ENCODE results near the gene SOCS7. TPM values are rescaled to one million over a fixed set of nuclear protein-coding genes. Genes with fewer than 3 reads are reported as not detected.

The SOCS7 gene
- polyA plus RNA-seq, 1 experiment: 5.8 TPM

DNA sequence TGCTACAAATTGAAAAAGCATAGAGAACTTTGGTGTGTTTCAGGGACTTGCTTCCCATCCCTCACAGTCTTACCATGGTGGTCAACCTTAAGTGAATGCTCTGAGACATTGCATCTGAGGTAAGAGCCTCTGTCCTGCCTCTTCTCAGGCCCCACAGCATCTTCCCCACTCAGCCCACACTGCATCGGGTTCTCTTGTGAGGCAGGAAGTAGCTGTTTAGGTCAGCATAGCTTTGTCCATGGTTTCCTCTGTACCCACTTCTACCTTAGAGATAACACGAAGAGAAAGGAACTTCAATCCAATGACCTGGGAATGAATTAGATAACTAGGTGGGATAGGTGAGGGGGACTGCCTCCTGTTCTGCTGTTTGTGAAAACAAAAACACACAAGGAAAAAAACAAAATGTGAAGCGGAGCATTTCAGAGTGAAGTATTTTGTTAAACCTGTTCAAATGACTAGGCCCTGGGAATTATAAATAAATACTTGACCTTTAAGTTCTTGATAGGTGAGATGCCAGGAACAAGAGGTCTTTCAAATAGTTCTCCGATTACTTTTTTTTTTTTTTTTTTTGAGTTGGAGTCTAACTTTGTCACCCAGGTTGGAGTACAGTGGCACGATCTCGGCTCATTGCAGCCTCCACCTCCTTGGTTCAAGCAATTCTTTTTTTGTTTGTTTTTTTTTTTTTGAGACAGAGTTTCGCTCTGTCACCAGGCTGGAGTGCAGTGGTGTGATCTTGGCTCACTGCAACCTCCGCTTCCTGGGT lies 17.7 kb downstream of the SOCS7 start:
- ChIA-PET POLR2A (no interaction called here), CTCF (interaction anchor here (1.1 kb wide), 1 partner anchor 20 kb away, joined by 3 read pairs; no protein-coding TSS in a partner anchor)
- H3K27me3 ChIP-seq (ENCODE audit: control insufficient read depth, insufficient read depth, low read length): no peaks in the 10 kb centered on the region

GRCh38 chr17:38379448-38379847 lies 27.8 kb downstream of the SOCS7 start:
- Histone ChIP-seq H3K27me3 (ENCODE audit: control insufficient read depth, insufficient read depth, low read length) (no peaks in the 10 kb centered on the region), H3K27ac (ENCODE audit: low read depth, low read length) (no peak overlapping the region), H3K4me3 (ENCODE audit: low read depth, low read length) (no peak overlapping the region), H3K9me3 (ENCODE audit: control insufficient read depth, insufficient read depth, low read length) (no peaks in the 10 kb centered on the region)
- ChIA-PET POLR2A (no interaction called here), CTCF (interaction anchor here (0.6 to 1.6 kb wide), 4 partner anchors 30 to 179 kb away, joined by 3 to 5 read pairs (median 4); no protein-coding TSS in a partner anchor)
- DNase-seq (ENCODE audit: low read depth, low spot score): no peak
- no peak for TF ChIP-seq CTCF (IDR thresholded peaks at IDR 0.05; ENCODE audit: low read depth, low read length)

More for the DNA sequence above, 17.7 kb downstream of the SOCS7 start:
- Histone ChIP-seq H3K27ac (ENCODE audit: low read depth, low read length) (no peak overlapping the region), H3K9me3 (ENCODE audit: control insufficient read depth, insufficient read depth, low read length) (no peaks in the 10 kb centered on the region), H3K4me3 (ENCODE audit: low read depth, low read length) (no peak overlapping the region)
- TF ChIP-seq CTCF (IDR thresholded peaks at IDR 0.05; ENCODE audit: low read depth, low read length): no peak
- no peak for DNase-seq (ENCODE audit: low read depth, low spot score)

DNA sequence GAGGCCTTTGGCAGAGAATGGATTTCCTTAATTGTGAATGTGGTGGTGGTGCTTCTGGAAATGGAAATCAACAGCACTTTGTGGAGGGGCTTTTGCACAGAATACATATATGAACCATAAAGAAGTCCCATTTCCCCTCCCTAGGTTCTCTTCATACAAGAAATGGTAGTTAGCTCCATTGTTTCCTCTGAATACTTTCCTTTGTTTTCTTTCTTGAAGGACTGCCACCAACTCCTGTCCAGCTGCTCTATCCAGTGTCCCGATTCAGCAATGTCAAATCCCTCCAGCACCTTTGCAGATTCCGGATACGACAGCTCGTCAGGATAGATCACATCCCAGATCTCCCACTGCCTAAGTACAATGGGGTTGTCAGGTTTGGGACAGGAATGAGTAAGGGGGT lies 43.4 kb downstream of the SOCS7 start:
- POLR2A ChIA-PET: no interaction called here
- CTCF ChIA-PET: interaction anchor here (1.4 to 1.6 kb wide), 2 partner anchors 19 to 46 kb away, joined by 4 to 5 read pairs; no protein-coding TSS in a partner anchor
- DNase-seq (ENCODE audit: low read depth, low spot score): no peak

GRCh38 chr17:38397227-38397626 lies 45.6 kb downstream of the SOCS7 start:
- Histone ChIP-seq H3K27me3 (ENCODE audit: control insufficient read depth, insufficient read depth, low read length) (no peaks in the 10 kb centered on the region), H3K27ac (ENCODE audit: low read depth, low read length) (no peak overlapping the region), H3K9me3 (ENCODE audit: control insufficient read depth, insufficient read depth, low read length) (no peaks in the 10 kb centered on the region), H3K4me3 (ENCODE audit: low read depth, low read length) (no peak overlapping the region)
- CTCF ChIA-PET: no interaction called here
- DNase-seq (ENCODE audit: low read depth, low spot score): no peak
- TF ChIP-seq CTCF (IDR thresholded peaks at IDR 0.05; ENCODE audit: low read depth, low read length): no peak
- POLR2A ChIA-PET: no interaction called here

More for the DNA sequence above, 43.4 kb downstream of the SOCS7 start:
- Histone ChIP-seq H3K9me3 (ENCODE audit: control insufficient read depth, insufficient read depth, low read length) (no peaks in the 10 kb centered on the region), H3K27ac (ENCODE audit: low read depth, low read length) (no peak overlapping the region), H3K4me3 (ENCODE audit: low read depth, low read length) (no peak overlapping the region), H3K27me3 (ENCODE audit: control insufficient read depth, insufficient read depth, low read length) (no peaks in the 10 kb centered on the region)
- no peak for TF ChIP-seq CTCF (IDR thresholded peaks at IDR 0.05; ENCODE audit: low read depth, low read length)

DNA sequence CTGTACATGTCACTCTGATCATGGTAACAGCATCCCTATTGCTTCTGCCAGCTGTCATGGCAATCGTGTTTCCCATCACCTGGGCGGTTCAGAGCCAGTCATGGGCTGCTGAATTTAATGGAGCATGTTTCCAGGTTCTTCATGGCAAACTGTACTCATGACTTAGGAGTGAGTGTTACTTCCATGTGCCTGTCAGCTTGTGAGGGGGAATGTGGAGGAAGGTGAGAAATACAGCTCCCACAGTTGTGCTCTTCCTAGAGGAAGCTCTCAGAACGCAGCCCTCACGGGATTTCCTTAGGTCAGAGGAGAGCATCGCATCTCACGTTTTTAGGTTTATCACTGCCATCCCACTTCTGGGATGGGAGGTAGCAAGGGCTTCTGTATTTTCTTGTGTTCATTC lies 48.6 kb downstream of the SOCS7 start:
- Histone ChIP-seq H3K4me3 (ENCODE audit: low read depth, low read length) (no peak overlapping the region), H3K27ac (ENCODE audit: low read depth, low read length) (no peak overlapping the region), H3K9me3 (ENCODE audit: control insufficient read depth, insufficient read depth, low read length) (no peaks in the 10 kb centered on the region), H3K27me3 (ENCODE audit: control insufficient read depth, insufficient read depth, low read length) (no peaks in the 10 kb centered on the region)
- no peak for TF ChIP-seq CTCF (IDR thresholded peaks at IDR 0.05; ENCODE audit: low read depth, low read length)
- ChIA-PET CTCF (interaction anchor here (3.6 kb wide), 1 partner anchor 52 kb away, joined by 21 read pairs; no protein-coding TSS in a partner anchor), POLR2A (interaction anchor here (0.5 kb wide), 1 partner anchor 23 kb away, joined by 5 read pairs; no protein-coding TSS in a partner anchor)
- no peak for DNase-seq (ENCODE audit: low read depth, low spot score)

Measured in AG04450 (cell line).